ENCODE measurements around the gene DDX39A. TPM values are rescaled to one million over a fixed set of nuclear protein-coding genes. Genes with fewer than 3 reads are reported as not detected.
A peak's percentile ranks its signal among the peaks of the same experiment; 100 is the strongest.

The DDX39A gene
- polyA plus RNA-seq, 1 of the 3 experiments (the other 2 are of a cell fraction), result 88.8 TPM

DNA sequence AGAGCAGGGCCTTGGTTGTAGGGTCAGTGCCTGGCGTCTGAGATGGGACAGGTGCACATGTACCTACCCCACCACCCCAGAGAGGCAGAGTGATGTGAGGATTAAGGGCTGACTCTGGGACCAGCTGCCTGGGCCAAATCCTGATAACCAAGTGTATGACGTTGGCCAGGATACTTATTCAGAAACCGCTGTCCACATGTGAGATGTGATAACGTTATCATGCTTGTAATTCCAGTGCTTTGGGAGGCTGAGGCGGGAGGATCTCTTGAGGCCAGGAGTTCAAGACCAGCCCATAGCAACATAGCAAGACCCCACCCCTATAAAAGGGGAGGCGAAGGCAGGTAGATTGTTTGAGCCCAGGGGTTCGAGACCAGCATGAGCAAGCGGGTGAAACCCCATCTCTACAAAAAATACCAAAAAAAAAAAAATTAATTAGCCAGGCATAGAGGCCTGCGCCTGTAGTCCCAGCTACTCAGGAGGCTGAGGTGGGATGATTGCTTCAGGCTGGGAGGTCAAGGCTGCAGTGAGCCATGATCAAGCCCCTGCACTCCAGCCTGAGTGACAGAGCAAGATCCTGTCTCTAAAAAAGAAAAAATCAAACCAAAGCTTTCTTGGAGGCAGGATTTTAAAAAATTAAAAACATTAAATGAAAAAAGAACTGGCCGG is 27.9 kb downstream of the DDX39A start:
- CTCF ChIA-PET, result interaction anchor here (0.6 to 1.4 kb wide), 3 partner anchors 15 to 180 kb away, joined by 3 to 5 read pairs (median 4); no protein-coding TSS in a partner anchor
- H3K9me3 ChIP-seq, result no peaks in the 10 kb centered on the region
- H3K27ac ChIP-seq (ENCODE audit: low read depth in 2 of 2, low read length in 1 of 2), result no peak overlapping the region
- H3K36me3 ChIP-seq (replicated peaks in 1 of 2; ENCODE audit: control insufficient read depth in 1 of 2, insufficient read depth in 2 of 2, low read length in 1 of 2), result no peaks in the 10 kb centered on the region
- H3K4me1 ChIP-seq (ENCODE audit: control insufficient read depth in 1 of 2, insufficient read depth in 2 of 2, low read depth in 1 of 2, low read length in 1 of 2), result no peaks in the 10 kb centered on the region; a peak in 1 of 4 replicates
- DNase-seq, result peak; percentile 8
- no peaks in the 10 kb centered on the region for H3F3A ChIP-seq (replicated peaks; ENCODE audit: insufficient read depth)
- H2AFZ ChIP-seq (ENCODE audit: low read depth), result no peak overlapping the region
- H4K20me1 ChIP-seq (ENCODE audit: insufficient read depth), result no peaks in the 10 kb centered on the region
- no peak overlapping the region for H3K4me2 ChIP-seq
- H3K9me2 ChIP-seq, result no peaks in the 10 kb centered on the region
- no peaks in the 10 kb centered on the region for H3K27me3 ChIP-seq (ENCODE audit: insufficient read depth)
- no peak for TF ChIP-seq RFX5 (IDR thresholded peaks at IDR 0.05; ENCODE audit: low read length)
- no peak for TF ChIP-seq RXRA (IDR thresholded peaks at IDR 0.05; ENCODE audit: borderline replicate concordance, low read depth)
- TF ChIP-seq SIN3A (IDR thresholded peaks at IDR 0.05; ENCODE audit: borderline replicate concordance, low read depth, low read length), result no peak
- TF ChIP-seq TAF1 (IDR thresholded peaks at IDR 0.05; ENCODE audit: borderline replicate concordance, low read depth, low read length), result no peak
- TF ChIP-seq FOXM1 (IDR thresholded peaks at IDR 0.05; ENCODE audit: low read depth), result no peak
- TF ChIP-seq, protein P1, sequence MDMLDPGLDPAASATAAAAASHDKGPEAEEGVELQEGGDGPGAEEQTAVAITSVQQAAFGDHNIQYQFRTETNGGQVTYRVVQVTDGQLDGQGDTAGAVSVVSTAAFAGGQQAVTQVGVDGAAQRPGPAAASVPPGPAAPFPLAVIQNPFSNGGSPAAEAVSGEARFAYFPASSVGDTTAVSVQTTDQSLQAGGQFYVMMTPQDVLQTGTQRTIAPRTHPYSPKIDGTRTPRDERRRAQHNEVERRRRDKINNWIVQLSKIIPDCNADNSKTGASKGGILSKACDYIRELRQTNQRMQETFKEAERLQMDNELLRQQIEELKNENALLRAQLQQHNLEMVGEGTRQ (IDR thresholded peaks at IDR 0.05; ENCODE audit: borderline replicate concordance, low read depth, low read length), result no peak
- no peak for TF ChIP-seq MXI1 (IDR thresholded peaks at IDR 0.05; ENCODE audit: low read depth, low read length)
- TF ChIP-seq ELF1 (IDR thresholded peaks at IDR 0.05), result no peak
- no peak for TF ChIP-seq GABPA (IDR thresholded peaks at IDR 0.05; ENCODE audit: low read depth)
- no peak for TF ChIP-seq SMC3 (IDR thresholded peaks at IDR 0.05; ENCODE audit: low read depth, low read length)
- TF ChIP-seq RAD21 (IDR thresholded peaks at IDR 0.05; ENCODE audit: low read length), result no peak
- TF ChIP-seq JUND (IDR thresholded peaks at IDR 0.05), result no peak
- TF ChIP-seq FOXJ3 (CRISPR knock-in tag; IDR thresholded peaks at IDR 0.05), result no peak
- H3K9ac ChIP-seq, result no peak overlapping the region
- POLR2A ChIA-PET, result no interaction called here
- H3K4me3 ChIP-seq (ENCODE audit: low read depth in 2 of 2, low read length in 1 of 2), result no peak overlapping the region
- no peaks in the 10 kb centered on the region for H3K79me2 ChIP-seq (ENCODE audit: insufficient read depth)
- 98% methylated on average over 10 of the region's 10 CpGs for WGBS (ENCODE audit: low lambda C conversion rate)

DNA sequence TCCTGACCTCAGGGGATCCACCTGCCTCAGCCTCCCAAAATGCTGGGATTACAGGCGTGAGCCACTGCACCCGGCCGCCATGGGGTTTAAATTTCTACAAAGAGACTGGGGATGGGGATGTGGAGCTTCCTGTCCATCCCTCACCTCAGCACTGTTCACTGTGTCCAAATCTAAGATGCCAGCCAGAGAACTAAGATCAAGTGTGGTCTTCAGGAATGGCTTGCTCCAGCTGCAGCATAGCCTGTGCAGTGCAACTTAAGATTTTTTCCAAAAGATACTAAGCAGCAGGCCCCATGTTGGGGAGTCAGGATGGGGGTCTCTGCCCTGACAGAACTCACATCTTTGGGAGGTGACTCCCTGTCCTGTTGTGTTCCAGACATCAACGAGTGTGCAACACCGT is 28.6 kb downstream of the DDX39A start:
- H3K79me2 ChIP-seq (ENCODE audit: insufficient read depth), result no peaks in the 10 kb centered on the region
- no peaks in the 10 kb centered on the region; a peak in 1 of 4 replicates for H3K4me1 ChIP-seq (ENCODE audit: control insufficient read depth in 1 of 2, insufficient read depth in 2 of 2, low read depth in 1 of 2, low read length in 1 of 2)
- H3K9me2 ChIP-seq, result no peaks in the 10 kb centered on the region
- DNase-seq, result no peak
- no peak overlapping the region for H2AFZ ChIP-seq (ENCODE audit: low read depth)
- H3K4me3 ChIP-seq (ENCODE audit: low read depth in 2 of 2, low read length in 1 of 2), result no peak overlapping the region
- CTCF ChIA-PET, result interaction anchor here (0.6 to 1.2 kb wide), 2 partner anchors 42 to 179 kb away, joined by 3 to 5 read pairs; no protein-coding TSS in a partner anchor
- POLR2A ChIA-PET, result no interaction called here
- H3K4me2 ChIP-seq, result no peak overlapping the region
- no peaks in the 10 kb centered on the region for H3K9me3 ChIP-seq
- no peaks in the 10 kb centered on the region for H3K27me3 ChIP-seq (ENCODE audit: insufficient read depth)
- H3K27ac ChIP-seq (ENCODE audit: low read depth in 2 of 2, low read length in 1 of 2), result no peak overlapping the region
- H3K9ac ChIP-seq, result no peak overlapping the region
- H4K20me1 ChIP-seq (ENCODE audit: insufficient read depth), result no peaks in the 10 kb centered on the region
- 100% methylated on average over 5 of the region's 5 CpGs for WGBS (ENCODE audit: low lambda C conversion rate)
- H3F3A ChIP-seq (replicated peaks; ENCODE audit: insufficient read depth), result no peaks in the 10 kb centered on the region
- H3K36me3 ChIP-seq (replicated peaks in 1 of 2; ENCODE audit: control insufficient read depth in 1 of 2, insufficient read depth in 2 of 2, low read length in 1 of 2), result no peaks in the 10 kb centered on the region
- TF ChIP-seq TEAD4 (IDR thresholded peaks at IDR 0.05; ENCODE audit: borderline replicate concordance, insufficient read depth) (no peak), EP300 (IDR thresholded peaks at IDR 0.05; ENCODE audit: borderline replicate concordance in 1 of 2, low read depth in 1 of 2, low read length in 1 of 2) (no peak), SMC3 (IDR thresholded peaks at IDR 0.05; ENCODE audit: low read depth, low read length) (no peak), YY1 (IDR thresholded peaks at IDR 0.05; ENCODE audit: low read depth) (no peak), SIN3A (IDR thresholded peaks at IDR 0.05; ENCODE audit: borderline replicate concordance, low read depth, low read length) (no peak), TAF1 (IDR thresholded peaks at IDR 0.05; ENCODE audit: borderline replicate concordance, low read depth, low read length) (no peak), JUND (IDR thresholded peaks at IDR 0.05) (no peak)
- TF ChIP-seq, protein P2, sequence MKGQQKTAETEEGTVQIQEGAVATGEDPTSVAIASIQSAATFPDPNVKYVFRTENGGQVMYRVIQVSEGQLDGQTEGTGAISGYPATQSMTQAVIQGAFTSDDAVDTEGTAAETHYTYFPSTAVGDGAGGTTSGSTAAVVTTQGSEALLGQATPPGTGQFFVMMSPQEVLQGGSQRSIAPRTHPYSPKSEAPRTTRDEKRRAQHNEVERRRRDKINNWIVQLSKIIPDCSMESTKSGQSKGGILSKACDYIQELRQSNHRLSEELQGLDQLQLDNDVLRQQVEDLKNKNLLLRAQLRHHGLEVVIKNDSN (IDR thresholded peaks at IDR 0.05; ENCODE audit: borderline replicate concordance, low read depth), result no peak
- TF ChIP-seq, protein P1 (IDR thresholded peaks at IDR 0.05; ENCODE audit: borderline replicate concordance, low read depth, low read length), result no peak
- TF ChIP-seq, protein P3, sequence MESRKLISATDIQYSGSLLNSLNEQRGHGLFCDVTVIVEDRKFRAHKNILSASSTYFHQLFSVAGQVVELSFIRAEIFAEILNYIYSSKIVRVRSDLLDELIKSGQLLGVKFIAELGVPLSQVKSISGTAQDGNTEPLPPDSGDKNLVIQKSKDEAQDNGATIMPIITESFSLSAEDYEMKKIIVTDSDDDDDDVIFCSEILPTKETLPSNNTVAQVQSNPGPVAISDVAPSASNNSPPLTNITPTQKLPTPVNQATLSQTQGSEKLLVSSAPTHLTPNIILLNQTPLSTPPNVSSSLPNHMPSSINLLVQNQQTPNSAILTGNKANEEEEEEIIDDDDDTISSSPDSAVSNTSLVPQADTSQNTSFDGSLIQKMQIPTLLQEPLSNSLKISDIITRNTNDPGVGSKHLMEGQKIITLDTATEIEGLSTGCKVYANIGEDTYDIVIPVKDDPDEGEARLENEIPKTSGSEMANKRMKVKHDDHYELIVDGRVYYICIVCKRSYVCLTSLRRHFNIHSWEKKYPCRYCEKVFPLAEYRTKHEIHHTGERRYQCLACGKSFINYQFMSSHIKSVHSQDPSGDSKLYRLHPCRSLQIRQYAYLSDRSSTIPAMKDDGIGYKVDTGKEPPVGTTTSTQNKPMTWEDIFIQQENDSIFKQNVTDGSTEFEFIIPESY (IDR thresholded peaks at IDR 0.05; ENCODE audit: borderline replicate concordance, low read depth), result no peak
